Sigmoid colon (tissue), 4 donors: ENCODE results near the gene GNAT1.

Source experiments
- POLR2A ChIP-seq, 2 donors: fragments of 450-650 bp; IDR thresholded peaks; one replicate each; pipeline ENCODE4 v1.6.1; 2016; ENCODE audit warnings: antibody characterized with exemption in 2 of 2, mild to moderate bottlenecking in 2 of 2, moderate library complexity in 2 of 2
- POLR2AphosphoS5 ChIP-seq, 4 donors: sonication (generic); formaldehyde crosslinking; IDR thresholded peaks; one replicate each; pipeline ENCODE4 v1.6.1; 2017; ENCODE audit warnings: antibody characterized with exemption in 4 of 4

DNA sequence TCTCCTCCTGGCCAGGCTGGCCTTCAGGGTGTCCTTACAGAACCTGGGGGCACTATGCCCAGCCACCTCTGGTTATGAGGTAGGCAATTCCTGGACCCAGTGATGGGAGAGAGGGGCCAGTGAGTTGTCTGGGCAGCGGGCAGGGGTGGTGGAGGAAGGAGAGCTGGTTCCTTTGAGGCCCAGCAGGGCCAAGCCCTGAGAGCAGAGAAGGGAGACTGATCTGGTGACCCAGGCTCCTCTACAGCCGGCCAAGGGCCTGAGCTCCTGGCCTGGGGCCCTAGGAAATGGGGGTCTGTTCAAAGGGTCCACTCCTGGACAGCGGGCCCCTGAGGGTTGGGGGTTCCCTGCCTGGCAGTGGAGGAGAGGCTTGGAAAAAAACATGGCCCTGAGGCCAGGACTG is 21.6 kb downstream of the GNAT1 start:
- TF ChIP-seq POLR2A (IDR thresholded peaks at IDR 0.05) (no peak), POLR2AphosphoS5 (IDR thresholded peaks at IDR 0.05) (no peak)
